A673 (cell line): ENCODE measurements around the gene CCDC30. TPM values are rescaled to one million over a fixed set of nuclear protein-coding genes. Genes with fewer than 3 reads are reported as not detected.

ENCODE experiments used
- BruUV-seq: library from RNA; stranded (reverse); fragments of 400-500 nt; replicated peaks from 2 replicates; lab custom pipeline; 2021; lab: Mats Ljungman, UMichigan
- CTCF ChIA-PET: fragments of 300-600 bp; sonication (Branson Sonifier 250); formaldehyde crosslinking; loops from one replicate; lab custom pipeline; 2022; ENCODE audit warnings: antibody characterized with exemption; lab: Charles Lee
- POLR2A ChIA-PET: fragments of 300-600 bp; sonication (Branson Sonifier 250); formaldehyde crosslinking; loops from one replicate; lab custom pipeline; 2022; ENCODE audit warnings: antibody characterized with exemption; ENCODE audit not compliant: low non-redundant PET; lab: Charles Lee
- DNase-seq: peaks from one replicate; pipeline ENCODE4 v3.0.0-alpha.2; 2015; ENCODE audit warnings: low spot score
- H3K27ac ChIP-seq: fragments of 200-600 bp; sonication (generic); 2 replicates; pipeline ENCODE4 v1.5.1; 2016; ENCODE audit warnings: mixed run types, low read depth, mild to moderate bottlenecking, mixed read lengths, antibody characterized with exemption, low read length; ENCODE audit not compliant: poor library complexity, severe bottlenecking
- H3K27me3 ChIP-seq: fragments of 200-600 bp; sonication (generic); replicated peaks from 2 replicates; pipeline ENCODE4 v1.6.1; 2017; ENCODE audit warnings: mixed run types, low read depth, mild to moderate bottlenecking, mixed read lengths, antibody characterized with exemption, low read length; ENCODE audit not compliant: insufficient read depth, poor library complexity
- H3K36me3 ChIP-seq: fragments of 200-600 bp; sonication (generic); 2 replicates; pipeline ENCODE4 v1.6.1; 2016; ENCODE audit warnings: mixed run types, mild to moderate bottlenecking, mixed read lengths, antibody characterized with exemption, low read length; ENCODE audit not compliant: insufficient read depth, poor library complexity, severe bottlenecking
- H3K4me1 ChIP-seq: fragments of 200-600 bp; sonication (generic); 2 replicates; pipeline ENCODE4 v1.6.1; 2017; ENCODE audit warnings: mixed run types, mild to moderate bottlenecking, mixed read lengths, antibody characterized with exemption, low read length; ENCODE audit not compliant: insufficient read depth, poor library complexity, severe bottlenecking
- H3K4me3 ChIP-seq: fragments of 200-600 bp; sonication (generic); 2 replicates; pipeline ENCODE4 v1.5.1; 2016; ENCODE audit warnings: low read depth, mixed run types, mild to moderate bottlenecking, mixed read lengths, low read length; ENCODE audit not compliant: poor library complexity, severe bottlenecking
- H3K9me3 ChIP-seq: fragments of 200-600 bp; sonication (generic); 2 replicates; pipeline ENCODE4 v1.6.1; 2016; ENCODE audit warnings: mixed run types, low read depth, mild to moderate bottlenecking, mixed read lengths, antibody characterized with exemption, low read length; ENCODE audit not compliant: poor library complexity, severe bottlenecking
- CTCF ChIP-seq: fragments of 300-800, 200-600 bp; sonication (generic); conservative IDR thresholded peaks from 2 replicates; pipeline ENCODE4 v1.5.1; 2017; ENCODE audit warnings: low read depth, mild to moderate bottlenecking, antibody characterized with exemption, low read length, moderate library complexity, mixed read lengths
- EZH2 ChIP-seq: fragments of 200-600 bp; sonication (generic); IDR thresholded peaks from 2 replicates; pipeline ENCODE4 v1.6.1; 2017; ENCODE audit warnings: borderline replicate concordance, low read depth, mild to moderate bottlenecking, mixed read lengths, antibody characterized with exemption, low read length; ENCODE audit not compliant: poor library complexity, severe bottlenecking
- intact Hi-C: fragments of 100-400 bp; cut with micrococcal nuclease; formaldehyde crosslinking; loops from one replicate; pipeline ENCODE4 v1.10.0; 2022; ENCODE audit not compliant: unreplicated experiment
- total RNA-seq: library from RNA; stranded (reverse); gene quantifications from 2 replicates; pipeline ENCODE4 v1.2.3, GENCODE V29; 2021

The CCDC30 gene
- total RNA-seq, 1 experiment from 2014 or later: 4.8 TPM

GRCh38 chr1:42456754-42457089, 6.4 kb upstream of the CCDC30 start:
- peak overlapping the region; percentile 84 for H3K27ac ChIP-seq
- ChIA-PET CTCF (no interaction called here), POLR2A (no interaction called here)
- no peaks in the 10 kb centered on the region for H3K9me3 ChIP-seq
- intact Hi-C loops: no loop called here
- DNase-seq: peak; percentile 56
- peaks cover 3% of the 10 kb centered on the region for H3K27me3 ChIP-seq
- TF ChIP-seq EZH2: no peak
- no peak for TF ChIP-seq CTCF
- peak overlapping the region; percentile 72 for H3K4me3 ChIP-seq
- peaks cover 22% of the 10 kb centered on the region for H3K36me3 ChIP-seq
- BruUV-seq: no TSS peak
- H3K4me1 ChIP-seq: peaks cover 9% of the 10 kb centered on the region

- TF ChIP-seq CTCF (no peak), EZH2 (no peak)
- Histone ChIP-seq H3K27me3 (no peaks in the 10 kb centered on the region), H3K4me1 (peaks cover 17% of the 10 kb centered on the region), H3K9me3 (no peaks in the 10 kb centered on the region), H3K36me3 (peaks cover 22% of the 10 kb centered on the region), H3K4me3 (no peak overlapping the region), H3K27ac (no peak overlapping the region)
- POLR2A ChIA-PET: no interaction called here
- CTCF ChIA-PET: no interaction called here
- BruUV-seq: no TSS peak
- intact Hi-C loops: no loop called here
- no peak for DNase-seq
These were observed 1.9 kb upstream of the CCDC30 start for GRCh38 chr1:42461196-42461595.

GRCh38 chr1:42463921-42464320, 835 bp downstream of the CCDC30 start:
- H3K27me3 ChIP-seq: no peaks in the 10 kb centered on the region
- TF ChIP-seq EZH2: no peak
- TF ChIP-seq CTCF: no peak
- no peaks in the 10 kb centered on the region for H3K9me3 ChIP-seq
- no peak for DNase-seq
- H3K27ac ChIP-seq: no peak overlapping the region
- no TSS peak for BruUV-seq
- peak overlapping the region; percentile 71 for H3K4me3 ChIP-seq
- ChIA-PET POLR2A (no interaction called here), CTCF (no interaction called here)
- H3K36me3 ChIP-seq: peaks cover 9% of the 10 kb centered on the region
- intact Hi-C loops: no loop called here
- peaks cover 14% of the 10 kb centered on the region for H3K4me1 ChIP-seq
